Stimulated activated CD4-positive, alpha-beta T cell treated with anti-CD3 and anti-CD28 coated beads, Interleukin-4, amount 100 ng/mL, for 24 hours (primary cell): Measurements from ENCODE around the gene FBXO5.

ENCODE experiments used
- DNase-seq: peaks from one replicate; pipeline ENCODE4 v3.0.0-alpha.2; 2020

Gene FBXO5

DNA sequence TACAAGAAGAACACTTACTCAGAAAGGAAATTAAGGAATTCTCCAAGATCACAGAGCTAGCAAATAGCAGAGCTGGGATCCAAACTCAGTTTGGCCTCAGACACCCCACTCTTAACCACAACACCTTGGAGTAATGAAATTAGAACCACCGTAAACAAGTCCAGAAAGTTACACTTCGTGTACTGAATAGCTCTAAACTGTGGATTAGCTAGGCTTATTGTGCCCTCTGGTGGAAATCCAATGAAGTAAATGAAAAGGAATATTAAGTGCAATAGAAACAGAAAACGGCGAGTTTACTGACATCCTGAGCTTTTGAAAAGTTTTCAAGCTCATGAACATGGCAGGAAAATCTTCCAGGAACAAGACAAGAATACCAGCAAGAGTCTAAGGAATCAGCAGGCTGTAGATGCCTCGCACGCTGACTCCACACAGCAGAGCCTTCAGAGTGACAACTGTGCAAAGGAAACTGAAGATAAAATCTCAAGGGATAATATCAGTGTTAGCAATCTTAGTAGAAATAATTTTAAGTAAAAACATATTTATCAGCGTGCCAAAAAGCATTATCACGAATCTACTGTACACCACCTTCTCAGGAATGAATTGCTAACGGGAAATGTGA is 34.6 kb downstream of the FBXO5 start:
- no peak for DNase-seq

DNA sequence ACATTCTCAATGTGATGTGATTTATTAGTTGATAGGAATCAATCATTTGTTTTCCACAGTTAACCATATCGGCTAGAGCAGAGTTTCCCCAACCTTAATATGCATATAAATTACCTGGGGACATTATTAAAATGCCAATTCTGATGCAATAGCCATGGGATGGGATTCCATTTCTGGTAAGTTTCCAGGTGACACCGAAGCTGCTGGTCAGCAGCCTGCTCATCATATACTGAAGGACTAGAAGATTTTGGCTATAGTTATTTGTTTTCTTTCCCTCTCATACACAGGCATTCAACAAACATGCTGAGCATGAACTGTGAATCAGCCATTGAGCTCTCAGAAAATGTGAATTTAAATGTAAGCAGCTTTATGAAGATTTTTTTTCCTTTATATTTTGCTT is 35.8 kb downstream of the FBXO5 start:
- no peak for DNase-seq

DNA sequence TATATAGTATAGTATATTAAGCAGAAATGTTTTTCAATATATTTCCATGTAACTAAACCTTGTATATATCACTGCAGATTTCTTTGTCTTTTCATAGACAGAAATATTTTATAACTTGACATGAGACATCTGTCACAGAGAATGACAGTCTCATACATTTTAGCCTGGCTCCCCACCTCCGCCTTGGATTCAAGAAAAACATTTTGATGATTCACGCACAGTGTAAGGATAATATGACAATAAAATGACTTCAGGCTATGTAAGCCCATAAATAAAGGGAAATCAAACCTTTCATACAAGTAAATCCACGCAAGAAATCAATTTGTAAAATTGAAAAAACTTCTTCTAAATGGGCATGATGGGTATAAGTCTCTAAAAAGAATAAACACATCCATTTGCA is 36.4 kb downstream of the FBXO5 start:
- DNase-seq = no peak

DNA sequence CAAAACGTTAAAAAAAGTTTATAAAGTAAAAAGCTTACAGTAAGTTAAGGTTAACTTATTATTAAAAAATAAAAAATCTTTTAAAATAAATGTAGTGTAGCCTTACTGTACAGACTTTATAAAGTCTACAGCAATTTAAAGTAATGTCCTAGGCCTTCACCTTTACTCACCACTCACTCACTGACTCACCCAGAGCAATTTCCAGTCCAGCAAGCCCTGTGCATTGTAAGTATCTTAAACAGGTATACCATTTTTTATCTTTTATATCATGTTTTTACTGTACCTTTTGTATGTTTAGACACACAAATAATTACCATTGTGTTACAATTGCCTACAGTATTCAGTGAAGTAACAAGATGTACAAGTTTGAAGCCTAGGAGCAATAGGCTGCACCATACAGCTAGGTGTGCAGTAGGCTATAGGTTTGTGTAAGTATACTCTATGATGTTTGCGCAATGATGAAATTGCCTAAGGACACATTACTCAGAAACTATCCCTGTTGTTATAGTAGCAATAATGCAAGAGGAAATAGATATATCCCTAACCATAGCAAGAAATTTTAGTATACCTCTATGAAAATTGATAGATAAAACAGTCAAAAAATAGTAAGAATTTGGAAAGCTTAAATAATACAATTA is 39.5 kb downstream of the FBXO5 start:
- no peak for DNase-seq

DNA sequence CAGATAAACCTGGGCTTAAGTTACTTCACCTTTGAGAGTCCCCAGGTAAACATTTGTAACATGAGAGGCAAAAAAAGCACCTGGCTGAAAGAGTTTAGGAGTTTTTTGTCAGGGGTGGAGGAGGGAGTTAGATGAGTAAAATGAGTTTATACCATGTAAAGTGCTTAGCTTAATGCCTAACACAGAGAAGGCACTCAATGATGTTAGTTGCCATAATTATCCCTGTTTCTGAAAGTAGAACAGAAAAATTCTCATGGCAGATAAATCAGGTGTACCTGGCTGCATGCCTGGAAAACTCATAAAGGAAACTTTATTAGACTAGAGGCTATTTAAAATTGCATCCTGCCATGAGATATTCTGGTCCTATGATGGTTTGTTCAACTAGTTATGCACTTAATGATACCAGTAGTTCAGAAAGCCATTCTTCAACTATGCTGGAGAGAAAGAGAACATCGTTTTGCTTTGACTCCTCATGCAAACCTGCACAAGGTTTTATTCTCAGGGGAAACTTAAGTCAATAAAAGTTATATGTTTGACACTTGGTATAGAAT is 40.4 kb downstream of the FBXO5 start:
- no peak for DNase-seq

DNA sequence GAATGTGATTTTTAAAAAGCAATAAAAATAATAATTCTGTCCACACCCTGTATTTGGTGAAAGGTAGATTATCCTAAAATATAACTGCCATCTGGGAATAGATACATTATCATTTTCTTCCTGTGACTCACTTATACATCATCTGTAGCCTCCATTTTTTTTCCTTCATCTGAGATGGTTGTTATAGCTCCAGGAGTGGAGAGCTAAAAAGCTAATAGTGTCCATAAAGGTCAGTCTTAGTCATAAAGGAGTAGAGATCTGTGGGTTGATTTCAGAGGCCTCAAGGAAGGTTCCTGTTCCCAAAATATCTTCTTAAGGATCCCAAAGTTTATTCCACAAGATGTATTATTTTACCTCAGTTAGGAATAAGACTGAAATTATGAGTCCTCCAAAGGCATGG is 41.1 kb downstream of the FBXO5 start:
- DNase-seq = no peak

DNA sequence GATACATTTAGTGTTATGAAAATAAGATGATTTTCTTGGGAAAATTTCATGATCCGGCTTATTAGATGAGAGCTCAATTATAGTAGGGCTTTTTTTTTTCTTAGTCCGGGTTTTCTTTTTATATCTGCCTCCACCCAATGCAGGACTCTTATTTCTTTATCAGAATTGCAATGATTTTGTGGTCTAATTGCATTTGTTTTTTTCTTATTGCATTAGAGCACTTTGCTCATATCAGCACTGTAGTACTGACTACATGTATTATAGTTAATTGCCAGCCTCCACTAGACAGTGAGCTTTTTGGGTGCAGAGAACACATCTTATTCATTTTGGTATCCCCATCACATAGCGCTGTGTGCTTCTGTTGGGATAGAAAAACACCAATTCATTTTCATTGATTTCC is 50.0 kb downstream of the FBXO5 start:
- DNase-seq = no peak

DNA sequence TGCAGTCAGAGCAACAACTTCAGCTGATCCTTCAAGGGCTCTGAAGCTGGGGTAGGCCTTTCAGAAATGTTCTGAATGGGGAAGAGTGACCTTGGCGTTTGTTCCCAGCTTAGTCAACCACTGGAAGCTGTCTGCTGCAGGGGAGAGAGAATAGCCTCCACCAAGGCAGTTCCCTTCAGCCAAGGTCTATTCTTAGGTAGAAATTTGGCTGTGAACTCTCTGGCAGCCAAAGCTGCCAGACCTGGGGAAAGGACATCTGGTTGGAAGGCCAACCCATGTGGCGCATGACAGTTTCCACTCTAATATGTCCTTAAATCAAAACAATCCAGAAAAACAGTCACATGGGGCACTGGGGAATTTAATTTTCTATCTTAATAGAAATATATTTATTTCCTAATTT is 60.1 kb downstream of the FBXO5 start:
- DNase-seq = no peak
